Measurements from ENCODE around the gene KBTBD3.
"Not testable (repeated sequence)": the region's sequence is repeated elsewhere in the genome, so short reads cannot be mapped to it uniquely, and the experiment has no call there.

KBTBD3 gene

DNA sequence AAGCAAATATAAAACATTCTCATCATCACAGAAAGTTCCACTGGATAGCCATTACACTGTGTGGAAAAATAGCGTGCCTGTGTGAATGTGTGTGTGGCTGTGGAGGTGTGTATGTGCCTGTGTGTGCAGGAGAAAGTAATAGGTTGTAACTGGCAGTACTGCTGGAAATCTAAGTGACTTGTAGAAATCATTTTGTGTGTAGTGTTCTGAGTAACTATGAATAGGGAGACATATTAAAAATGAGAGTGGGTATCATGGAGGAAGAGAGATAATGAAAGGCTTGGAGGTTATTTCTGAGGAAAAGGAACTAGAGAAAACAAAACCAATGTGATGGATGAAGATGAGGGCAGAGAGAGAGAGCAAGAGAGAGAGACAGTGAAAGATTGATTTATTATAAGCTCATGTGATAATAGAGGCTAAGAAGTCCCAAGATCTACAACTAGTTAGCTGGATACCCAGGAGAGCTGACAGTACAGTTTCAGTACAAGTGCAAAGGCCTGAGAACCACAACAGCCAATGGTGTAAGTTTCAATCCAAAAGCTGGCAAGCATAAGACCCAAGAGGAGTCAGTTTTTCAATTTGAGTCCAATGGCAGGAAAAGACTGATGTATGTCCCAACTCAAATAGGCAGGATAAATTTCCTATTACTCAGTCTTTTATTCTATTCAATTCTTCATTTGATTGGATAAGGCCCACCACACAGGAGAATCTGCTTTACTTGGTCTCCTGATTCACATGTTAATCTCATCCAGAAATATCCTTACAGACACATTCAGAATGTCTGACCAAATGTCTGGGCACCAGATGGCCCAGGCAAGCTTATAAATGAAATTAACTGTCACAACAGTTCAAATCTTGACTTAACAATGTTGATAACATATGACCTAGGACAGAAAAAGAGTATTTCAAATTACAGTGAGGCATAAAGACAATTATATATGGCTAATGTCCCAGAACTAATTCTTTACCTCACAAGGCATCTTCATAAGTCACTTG, 14.9 kb downstream of the KBTBD3 start:
- no peak for DNase-seq

DNA sequence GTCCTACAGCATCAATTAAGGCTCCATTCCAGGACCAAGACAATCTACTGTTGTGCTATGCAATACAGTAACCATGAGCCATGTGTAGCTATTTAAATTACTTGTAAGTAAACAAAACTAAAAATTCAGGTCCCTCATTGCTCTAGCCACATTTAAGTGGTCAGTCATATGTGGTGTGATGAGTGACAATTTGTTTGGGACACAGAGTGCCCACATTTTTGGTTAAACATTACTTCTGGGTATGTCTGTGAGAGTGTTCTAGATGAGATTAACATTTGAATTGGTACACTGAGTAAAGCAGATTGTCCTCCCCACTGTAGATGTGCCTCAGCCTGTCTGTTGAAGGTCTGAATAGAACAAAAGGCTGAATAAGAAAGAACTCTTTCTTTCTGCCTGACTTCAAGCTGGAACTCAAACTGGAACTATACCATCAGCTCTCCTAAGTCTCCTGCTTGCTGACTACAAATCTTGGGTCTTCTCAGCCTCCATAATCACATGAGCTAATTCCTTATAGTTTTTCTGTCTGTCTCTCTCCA, 15.8 kb downstream of the KBTBD3 start:
- no peak for DNase-seq

DNA sequence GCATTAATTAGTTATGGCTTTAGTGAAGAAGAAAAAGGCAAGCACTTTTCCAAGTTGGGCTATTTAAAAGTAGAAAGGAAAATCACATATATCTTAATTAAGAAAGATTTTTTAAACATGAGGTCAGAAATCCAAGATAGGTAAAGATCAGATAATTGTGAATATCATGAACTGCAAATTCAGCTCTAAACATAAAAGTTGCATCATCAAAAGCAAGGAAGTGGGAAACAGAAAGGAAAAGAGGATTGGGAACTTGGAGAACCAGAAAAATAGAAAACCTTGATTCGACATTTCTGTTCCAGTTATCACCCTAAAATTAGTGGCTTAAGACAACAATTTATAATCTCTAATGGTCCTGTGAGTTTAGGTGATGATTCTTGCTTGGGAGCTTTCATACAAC, 17.5 kb downstream of the KBTBD3 start:
- DNase-seq = no peak

DNA sequence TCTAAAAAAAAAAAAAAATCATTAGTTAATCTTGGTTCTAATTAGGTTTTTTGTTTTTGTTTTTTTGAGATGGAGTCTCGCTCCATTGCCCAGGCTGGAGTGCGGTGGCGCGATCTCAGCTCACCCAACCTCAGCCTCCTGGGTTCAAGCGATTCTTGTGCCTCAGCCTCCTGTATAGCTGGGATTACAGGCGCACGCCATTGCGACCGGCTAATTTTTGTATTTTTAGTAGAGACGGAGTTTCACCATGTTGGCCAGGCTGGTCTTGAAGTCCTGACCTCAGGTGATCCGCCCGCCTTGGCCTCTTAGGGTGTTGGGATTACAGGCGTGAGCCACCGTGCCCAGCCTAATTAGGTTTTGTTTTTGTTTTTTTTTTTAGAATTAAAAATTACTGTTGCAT, 18.8 kb downstream of the KBTBD3 start:
- not testable (repeated sequence) for DNase-seq

DNA sequence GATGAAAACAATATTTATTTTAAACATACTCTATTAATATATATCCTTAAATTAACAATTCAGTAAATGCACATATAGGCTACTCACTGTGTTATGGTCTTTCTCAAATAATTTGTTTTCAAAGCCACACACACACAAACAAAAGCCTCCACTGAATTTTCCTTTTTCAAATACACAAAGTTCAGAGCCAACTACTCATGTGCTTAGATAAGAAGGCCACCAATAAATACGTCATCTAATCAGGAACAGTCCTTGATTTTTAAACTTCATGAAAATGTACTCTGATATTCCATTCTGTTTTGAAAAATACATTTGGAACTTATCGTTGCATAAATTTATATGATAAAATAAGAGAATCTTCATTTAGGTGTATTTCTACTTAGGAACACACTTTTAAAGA, 26.0 kb downstream of the KBTBD3 start:
- no peak for DNase-seq

DNA sequence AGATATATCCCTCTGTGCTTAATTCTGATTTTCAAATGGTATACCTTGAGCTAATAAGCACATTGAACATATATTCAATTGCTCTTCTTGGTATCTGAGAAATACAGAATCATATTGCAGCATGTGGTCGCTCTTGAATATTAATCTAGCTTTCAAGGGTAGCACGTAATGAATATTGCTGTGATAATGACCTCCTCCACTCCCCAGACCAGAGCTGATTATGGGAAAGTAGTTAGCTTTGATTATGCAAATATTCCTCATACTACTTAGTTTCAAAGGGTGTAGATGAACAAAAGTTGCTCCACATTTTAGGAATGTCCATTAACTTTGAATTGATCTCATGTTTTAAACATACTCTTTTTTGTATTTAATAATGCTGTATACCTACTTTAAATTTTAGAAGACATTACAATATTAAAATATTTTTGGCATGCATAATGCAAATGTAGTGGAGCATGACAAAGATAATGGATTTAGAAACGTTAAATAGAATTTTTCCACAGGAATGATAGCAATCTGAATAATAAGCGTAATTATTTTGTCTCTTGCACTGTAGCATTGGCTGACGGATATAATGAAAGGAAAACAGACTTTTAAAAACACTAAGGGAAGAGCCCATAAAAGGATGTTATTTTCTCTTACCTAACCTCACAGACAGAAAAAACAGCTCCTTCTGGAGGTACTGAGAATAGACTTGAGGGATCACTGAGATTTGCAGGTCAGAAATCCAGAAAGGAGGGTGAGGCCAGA, 27.2 kb downstream of the KBTBD3 start:
- no peak for DNase-seq

DNA sequence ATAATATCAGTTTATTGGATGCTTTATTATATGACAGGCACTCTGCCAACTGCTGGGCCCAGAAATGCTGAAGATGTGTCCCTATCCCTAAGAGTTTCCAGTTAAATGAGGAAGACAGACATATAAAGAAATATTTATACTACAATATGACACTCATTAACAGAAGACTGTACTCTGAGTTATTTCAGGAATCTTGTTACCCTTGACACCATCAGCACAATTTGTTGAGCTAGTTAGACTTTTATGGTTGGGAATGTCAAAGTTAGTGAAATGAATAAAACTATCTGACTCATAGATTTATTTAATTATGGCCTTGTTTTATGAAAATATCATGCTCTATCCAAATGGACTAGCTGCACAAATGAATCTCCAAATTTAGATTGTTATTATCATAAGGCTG, 29.5 kb downstream of the KBTBD3 start:
- no peak for DNase-seq

DNA sequence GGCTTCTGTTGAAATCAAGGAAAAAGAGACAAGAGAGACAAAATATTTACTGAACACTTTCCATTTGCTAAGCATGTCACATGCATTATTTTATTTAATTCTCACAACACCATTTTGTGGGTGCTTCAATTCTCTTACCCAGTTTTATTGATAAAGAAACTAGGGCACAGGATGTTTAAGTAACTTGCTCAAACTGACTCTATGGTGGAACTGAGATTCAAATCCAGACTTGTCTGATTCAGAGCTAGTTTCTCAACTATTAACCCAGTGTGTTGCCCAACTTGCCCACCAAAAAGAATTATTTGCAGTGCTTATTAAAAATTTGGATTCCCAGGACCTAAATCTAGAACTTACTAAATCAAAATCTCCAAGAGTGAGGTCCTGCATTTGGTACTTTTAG, 33.6 kb downstream of the KBTBD3 start:
- no peak for DNase-seq

DNA sequence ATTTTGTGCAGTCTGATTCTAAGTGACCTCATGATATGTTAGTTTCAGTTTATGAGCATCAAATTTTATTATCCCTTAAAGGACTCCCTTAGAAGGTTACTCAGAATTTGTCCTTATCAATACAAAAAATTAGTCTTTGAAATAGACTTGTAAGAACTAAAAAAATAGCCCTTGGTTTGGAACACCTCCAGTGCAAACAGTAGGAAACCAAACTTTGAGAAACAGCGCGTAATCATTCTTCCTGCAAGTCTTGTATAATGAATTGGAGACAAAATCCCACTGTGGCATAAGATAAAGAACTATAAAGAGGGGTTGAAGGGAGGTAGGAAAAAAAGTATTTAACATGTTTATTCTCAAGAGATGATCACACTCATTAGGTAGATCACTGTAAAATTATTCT, 44.3 kb downstream of the KBTBD3 start:
- DNase-seq = no peak

DNA sequence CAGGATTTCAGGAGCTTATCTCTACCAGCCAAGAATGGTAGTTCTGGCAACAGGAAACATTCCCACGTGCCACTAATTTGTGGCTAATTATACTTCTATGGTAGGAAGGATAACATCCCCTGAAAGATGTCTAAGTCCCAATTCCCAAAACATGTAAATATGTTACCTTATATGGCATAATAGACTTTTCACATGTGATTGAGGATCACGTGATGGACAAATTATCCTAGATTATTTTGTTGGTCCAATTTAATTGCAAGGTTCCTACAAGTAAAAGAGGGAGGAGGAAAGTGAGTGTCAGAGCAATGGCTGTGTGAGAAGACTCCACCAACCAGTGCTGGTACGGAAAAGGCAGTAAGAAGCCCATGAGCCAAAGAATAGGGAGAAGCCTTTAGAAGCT, 45.2 kb downstream of the KBTBD3 start:
- no peak for DNase-seq

DNA sequence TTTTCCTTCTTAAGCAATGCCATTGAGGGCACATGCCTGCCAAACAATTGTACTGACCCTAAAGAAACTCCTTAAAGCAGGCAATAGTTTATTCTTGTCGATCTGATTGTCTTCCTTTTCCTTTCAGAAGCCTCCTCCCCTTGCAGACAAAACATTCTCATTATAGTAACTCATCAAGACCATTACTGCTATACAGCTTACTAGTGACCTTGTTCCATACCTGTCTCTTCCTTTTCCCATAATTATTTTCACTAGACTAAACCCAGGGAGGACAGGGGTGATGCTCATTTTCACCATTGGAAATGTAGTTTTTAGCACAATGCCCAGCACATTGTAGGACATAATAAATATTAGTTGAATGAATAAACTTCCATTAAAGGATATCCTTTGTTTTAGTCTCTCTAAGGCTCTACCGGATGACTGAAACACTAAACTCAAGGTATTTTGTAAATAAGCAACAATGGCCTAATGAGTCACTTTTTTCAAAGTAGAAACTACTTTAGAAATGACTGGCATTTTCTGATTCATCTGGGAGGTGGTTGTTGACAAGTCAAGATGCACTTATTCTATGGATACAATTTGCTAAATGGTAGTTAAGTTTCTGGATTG, 45.8 kb downstream of the KBTBD3 start:
- DNase-seq = no peak

DNA sequence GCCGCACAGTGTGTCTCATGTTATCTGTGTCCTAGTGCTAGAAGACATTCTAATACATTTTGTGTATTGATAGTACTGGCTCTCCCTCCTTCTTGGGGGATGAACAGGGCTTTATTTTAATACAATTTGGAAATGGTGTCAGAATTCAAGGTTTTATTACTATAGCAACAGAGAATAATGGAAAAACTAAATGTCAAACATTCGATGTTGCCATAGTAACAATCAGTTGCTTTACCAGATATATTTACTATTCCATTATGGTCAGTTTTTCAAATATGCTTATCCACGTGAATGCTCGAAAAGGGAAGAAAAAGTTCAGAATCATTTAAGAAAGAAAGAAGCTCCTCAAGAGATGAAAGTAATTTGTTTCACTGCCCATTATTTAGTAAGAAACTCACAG, 46.5 kb downstream of the KBTBD3 start:
- no peak for DNase-seq

DNA sequence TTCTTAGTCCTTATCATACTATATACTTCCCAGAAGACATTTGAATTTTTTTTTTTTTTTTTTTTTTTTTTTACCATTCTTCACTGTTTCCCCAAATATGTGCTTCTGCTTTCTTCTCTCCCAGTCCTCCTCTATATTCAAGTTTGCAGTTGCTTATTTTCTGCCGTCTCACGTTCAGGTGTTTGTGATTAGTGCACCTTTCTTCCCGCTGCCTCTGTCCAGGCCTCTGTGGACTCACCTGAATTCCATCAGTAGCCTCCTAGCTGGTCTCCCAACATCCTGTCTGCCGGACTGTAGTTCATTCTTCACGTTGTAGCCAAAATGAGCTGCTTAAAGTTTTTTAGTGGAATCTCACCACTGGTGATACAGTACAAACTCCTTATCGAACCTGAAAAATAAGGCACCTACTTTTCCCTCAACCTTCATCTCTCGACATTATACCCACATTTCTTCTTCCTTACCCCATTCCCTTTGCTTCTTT, 54.3 kb downstream of the KBTBD3 start:
- no peak for DNase-seq

DNA sequence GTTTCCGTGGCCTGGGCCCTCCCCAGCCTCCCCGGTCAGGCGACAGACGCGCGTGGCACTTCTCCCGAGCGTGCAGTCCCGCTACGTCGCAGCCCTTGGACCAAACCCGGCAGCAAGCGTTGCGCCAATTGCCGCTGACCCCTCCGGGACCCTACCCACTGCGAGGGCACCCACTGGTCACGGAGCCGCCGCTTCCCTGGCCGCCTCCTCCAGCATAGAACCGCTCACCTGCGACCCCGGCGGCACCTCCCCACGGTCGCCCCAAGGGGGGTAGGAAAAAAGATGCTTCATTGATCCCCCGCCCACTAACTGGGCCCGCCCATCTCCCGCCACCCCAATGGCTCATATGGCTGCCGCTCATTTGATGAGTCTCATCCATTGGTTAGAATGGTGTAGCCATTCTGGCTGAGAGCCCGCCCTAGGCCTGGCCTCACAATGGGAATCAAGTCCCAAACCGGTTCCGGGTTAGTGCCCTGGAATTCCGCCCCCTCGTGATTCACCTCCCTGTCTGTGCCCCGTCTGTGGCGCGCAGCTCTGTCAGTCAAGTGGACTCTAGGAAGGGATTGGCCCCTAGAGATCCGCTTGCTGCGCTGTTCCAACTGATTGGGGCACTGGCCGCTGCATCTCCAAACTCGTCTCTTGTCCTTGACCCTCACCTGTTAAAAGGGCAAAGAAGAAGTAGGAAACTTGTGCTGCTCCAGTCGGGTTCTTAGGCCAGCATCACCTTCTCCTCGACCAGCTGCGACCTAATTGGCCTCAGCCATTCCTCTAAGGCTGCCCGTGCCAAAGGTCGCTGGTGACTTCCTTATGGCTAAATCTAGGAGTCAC, 55.0 kb downstream of the KBTBD3 start, which contains the start of gene MSANTD4:
MSANTD4 (minus strand) TSS at position 274 of the 828 bp plus-strand sequence. CDS start 11,323 bp downstream, outside the sequence.
- peak; percentile 98 for DNase-seq

DNA sequence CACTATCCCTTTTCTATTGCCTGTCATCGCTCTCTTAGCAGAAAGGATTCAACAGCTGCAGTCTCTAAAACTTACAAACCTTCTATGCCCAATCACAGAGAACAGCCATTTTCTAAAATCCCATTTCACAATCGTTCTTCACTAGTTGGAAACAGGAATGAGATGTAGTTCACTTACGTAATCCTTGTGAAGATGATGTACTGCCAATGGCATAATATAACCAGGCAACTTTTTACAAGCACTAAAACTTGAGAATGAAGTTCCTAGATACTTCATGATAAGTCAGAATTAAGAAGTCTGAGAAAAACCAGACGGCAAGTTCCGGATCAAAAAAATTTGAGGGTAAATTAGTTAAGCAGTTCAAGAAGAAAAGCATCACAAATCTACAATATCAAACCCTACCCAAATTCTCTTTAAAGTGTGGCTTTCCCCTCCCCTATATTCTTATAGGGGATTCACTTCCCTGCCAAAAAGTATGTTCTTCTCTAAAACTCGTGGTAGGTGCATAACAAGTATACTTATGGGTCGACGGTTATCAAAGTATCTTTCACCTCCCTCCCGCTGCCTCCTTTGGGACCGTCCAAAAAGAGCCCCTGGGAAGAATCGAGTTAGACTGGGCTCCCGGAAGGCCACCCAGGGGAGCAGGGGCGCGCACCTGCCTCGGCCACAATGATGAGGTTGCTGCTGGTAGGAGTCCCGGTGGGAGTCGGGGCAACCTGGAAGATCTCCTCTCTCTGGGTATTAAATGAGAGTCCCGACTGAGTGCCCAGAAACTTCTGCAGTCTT, 55.8 kb downstream of the KBTBD3 start:
- no peak for DNase-seq

DNA sequence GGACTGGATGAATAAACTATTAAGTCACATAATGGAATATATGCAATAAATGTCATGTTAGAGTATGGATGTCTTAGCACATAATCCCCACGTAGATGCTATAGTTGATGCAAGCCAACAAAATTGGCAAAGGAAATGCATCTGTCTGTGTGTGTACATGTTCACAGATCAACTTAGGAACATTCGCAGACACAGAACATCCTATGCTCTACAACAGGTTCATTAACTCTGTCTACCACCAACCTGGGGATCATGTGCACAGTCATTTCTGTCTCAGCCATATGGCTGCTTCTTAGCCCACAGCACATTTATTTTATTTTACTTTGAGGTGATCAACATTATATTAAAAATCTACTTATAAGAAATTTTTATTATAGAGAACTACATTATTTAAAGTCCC, 60.1 kb downstream of the KBTBD3 start:
- no peak for DNase-seq

DNA sequence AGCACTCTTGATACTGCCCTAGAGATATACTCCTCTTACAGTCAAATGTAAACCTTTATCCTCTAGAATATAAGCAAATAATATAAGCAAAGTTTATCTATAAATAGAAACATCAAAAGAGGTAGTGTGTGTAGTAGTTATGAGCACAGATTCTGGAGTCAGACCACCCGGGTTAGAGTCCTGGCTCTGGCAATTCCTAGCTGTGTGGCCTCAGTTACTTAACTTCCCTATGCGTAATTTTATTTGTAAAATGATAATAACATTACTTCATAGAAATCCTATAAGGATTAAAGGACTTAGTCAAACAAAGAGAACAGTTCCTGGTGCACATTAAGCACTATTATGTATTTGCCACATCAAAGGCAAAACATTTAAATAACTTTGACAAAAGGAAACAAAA, 62.1 kb downstream of the KBTBD3 start:
- DNase-seq = no peak

DNA sequence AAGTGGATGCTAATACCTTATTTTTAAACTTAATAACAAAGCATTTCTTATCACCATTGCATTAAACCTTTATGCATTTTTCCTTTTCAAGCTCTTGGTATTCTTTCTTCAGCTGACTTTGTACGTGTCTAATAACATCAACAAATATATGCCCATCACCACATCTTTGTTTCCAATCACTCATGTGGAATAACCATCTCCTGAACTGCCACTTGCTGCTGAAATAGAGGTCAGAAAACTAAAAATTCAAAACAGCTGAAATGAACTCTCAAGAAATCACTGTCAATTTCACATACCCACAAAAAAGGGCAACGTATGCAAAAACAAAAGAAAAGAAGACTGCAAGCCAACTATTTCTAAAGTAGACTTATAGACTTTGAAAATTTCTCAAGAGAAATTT, 62.5 kb downstream of the KBTBD3 start:
- DNase-seq = no peak

DNA sequence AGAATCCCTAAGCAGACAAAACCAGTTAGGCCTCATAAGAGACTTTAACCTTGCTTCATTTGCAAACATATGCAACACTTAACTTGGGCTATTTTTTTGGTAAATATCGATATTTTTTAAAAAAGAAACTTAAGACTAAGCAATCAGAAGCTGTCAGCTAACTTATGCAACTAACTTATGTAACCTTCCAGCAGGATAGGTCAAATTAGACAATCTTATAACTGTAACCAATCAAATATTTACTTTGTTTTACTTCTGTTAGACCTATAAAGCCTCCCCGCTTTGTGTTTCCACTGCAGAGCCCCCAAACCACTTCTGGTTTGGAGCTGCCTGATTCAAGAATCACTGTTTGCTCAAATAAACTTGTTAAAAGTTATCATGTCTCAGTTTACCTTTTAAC, 63.1 kb downstream of the KBTBD3 start:
- no peak for DNase-seq

DNA sequence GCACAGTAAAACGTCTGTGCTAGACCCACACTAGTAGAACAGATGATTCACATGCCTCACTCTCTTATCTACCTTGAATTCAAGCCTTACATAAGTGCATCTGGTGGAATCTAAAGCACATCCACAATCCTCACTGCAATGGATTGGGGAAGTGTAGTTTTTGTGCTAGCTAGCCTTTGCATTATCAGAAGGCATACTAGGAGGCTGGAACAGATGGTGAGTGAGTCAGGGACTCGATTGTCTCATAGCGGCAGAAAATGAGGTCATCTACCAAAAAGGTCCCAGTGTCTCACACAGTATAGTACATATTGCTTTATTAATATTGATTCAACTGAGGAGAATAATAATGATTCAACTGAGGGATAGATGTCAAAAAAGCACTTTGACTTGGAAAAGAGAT, 64.4 kb downstream of the KBTBD3 start:
- no peak for DNase-seq

DNA sequence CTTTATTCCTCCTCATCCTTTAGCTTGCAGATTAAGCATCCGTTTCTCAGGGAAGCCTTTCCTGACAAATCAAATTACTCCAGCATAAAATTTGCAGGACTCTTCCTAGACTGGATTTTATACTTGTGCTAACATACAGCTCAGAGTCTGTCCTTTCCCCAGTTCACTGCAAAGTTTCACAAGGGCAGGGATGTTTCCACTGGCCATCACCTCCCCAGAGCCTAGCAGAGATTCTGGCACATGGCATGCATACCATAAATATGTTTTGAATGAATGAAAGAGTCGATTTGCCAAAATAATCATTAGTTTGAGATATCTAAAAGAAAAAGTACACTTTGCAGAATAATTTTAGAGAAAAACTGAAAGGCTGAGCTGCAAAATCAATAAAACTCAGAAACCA, 65.7 kb downstream of the KBTBD3 start:
- DNase-seq = no peak

Measured in stimulated activated CD4-positive, alpha-beta T cell treated with anti-CD3 and anti-CD28 coated beads, Interleukin-1b, Interleukin-23, amount 100 ng/mL, for 48 hours (primary cell).